ENCODE results near the gene MVB12B.

Gene MVB12B

GRCh38 chr9:126331964-126332748 lies 5.5 kb downstream of the MVB12B start:
- no peak for DNase-seq (ENCODE audit: low read depth, low spot score)
- TF ChIP-seq EZH2 (IDR thresholded peaks at IDR 0.05) (no peak), POLR2AphosphoS5 (IDR thresholded peaks at IDR 0.05; ENCODE audit: borderline replicate concordance, low read depth, low read length) (no peak), FOXP2 (optimal IDR thresholded peaks at IDR 0.05; ENCODE audit: control extremely low read depth, extremely low read length, insufficient read depth) (no peak)
- no peak overlapping the region for H3K27ac ChIP-seq
- H3K36me3 ChIP-seq (ENCODE audit: insufficient read depth, low read length), result no peaks in the 10 kb centered on the region
- no peak overlapping the region for H3K9ac ChIP-seq (ENCODE audit: insufficient read length)
- H3K4me3 ChIP-seq, result no peak overlapping the region
- H3K9me3 ChIP-seq (ENCODE audit: low read depth, low read length), result no peaks in the 10 kb centered on the region

- TF ChIP-seq POLR2AphosphoS5 (IDR thresholded peaks at IDR 0.05; ENCODE audit: borderline replicate concordance, low read depth, low read length), result no peak
- TF ChIP-seq EZH2 (IDR thresholded peaks at IDR 0.05), result no peak
- TF ChIP-seq FOXP2 (optimal IDR thresholded peaks at IDR 0.05; ENCODE audit: control extremely low read depth, extremely low read length, insufficient read depth), result no peak
- H3K36me3 ChIP-seq (ENCODE audit: insufficient read depth, low read length), result no peaks in the 10 kb centered on the region
- no peak overlapping the region for H3K27ac ChIP-seq
- no peak overlapping the region for H3K4me3 ChIP-seq
- H3K9me3 ChIP-seq (ENCODE audit: low read depth, low read length), result no peaks in the 10 kb centered on the region
- no peak overlapping the region for H3K9ac ChIP-seq (ENCODE audit: insufficient read length)
- DNase-seq (ENCODE audit: low read depth, low spot score), result no peak
Measured at GRCh38 chr9:126334721-126335621, 8.3 kb downstream of the MVB12B start.

GRCh38 chr9:126335837-126336735 lies 9.5 kb downstream of the MVB12B start:
- H3K36me3 ChIP-seq (ENCODE audit: insufficient read depth, low read length), result no peaks in the 10 kb centered on the region
- TF ChIP-seq EZH2 (IDR thresholded peaks at IDR 0.05) (no peak), FOXP2 (optimal IDR thresholded peaks at IDR 0.05; ENCODE audit: control extremely low read depth, extremely low read length, insufficient read depth) (no peak), POLR2AphosphoS5 (IDR thresholded peaks at IDR 0.05; ENCODE audit: borderline replicate concordance, low read depth, low read length) (no peak)
- H3K9me3 ChIP-seq (ENCODE audit: low read depth, low read length), result no peaks in the 10 kb centered on the region
- no peak for DNase-seq (ENCODE audit: low read depth, low spot score)
- H3K9ac ChIP-seq (ENCODE audit: insufficient read length), result no peak overlapping the region
- H3K27ac ChIP-seq, result no peak overlapping the region
- H3K4me3 ChIP-seq, result no peak overlapping the region

- Histone ChIP-seq H3K36me3 (ENCODE audit: insufficient read depth, low read length) (no peaks in the 10 kb centered on the region), H3K27ac (no peak overlapping the region), H3K9ac (ENCODE audit: insufficient read length) (no peak overlapping the region), H3K9me3 (ENCODE audit: low read depth, low read length) (no peaks in the 10 kb centered on the region), H3K4me3 (no peak overlapping the region)
- TF ChIP-seq POLR2AphosphoS5 (IDR thresholded peaks at IDR 0.05; ENCODE audit: borderline replicate concordance, low read depth, low read length), result no peak
- TF ChIP-seq FOXP2 (optimal IDR thresholded peaks at IDR 0.05; ENCODE audit: control extremely low read depth, extremely low read length, insufficient read depth), result no peak
- TF ChIP-seq EZH2 (IDR thresholded peaks at IDR 0.05), result no peak
- no peak for DNase-seq (ENCODE audit: low read depth, low spot score)
Measured at GRCh38 chr9:126336736-126337325, 10.2 kb downstream of the MVB12B start.

- no peak for TF ChIP-seq FOXP2 (optimal IDR thresholded peaks at IDR 0.05; ENCODE audit: control extremely low read depth, extremely low read length, insufficient read depth)
- TF ChIP-seq POLR2AphosphoS5 (IDR thresholded peaks at IDR 0.05; ENCODE audit: borderline replicate concordance, low read depth, low read length), result no peak
- no peak for TF ChIP-seq EZH2 (IDR thresholded peaks at IDR 0.05)
- H3K36me3 ChIP-seq (ENCODE audit: insufficient read depth, low read length), result no peaks in the 10 kb centered on the region
- H3K9me3 ChIP-seq (ENCODE audit: low read depth, low read length), result no peaks in the 10 kb centered on the region
Measured at GRCh38 chr9:126337729-126338372, 11.2 kb downstream of the MVB12B start.

GRCh38 chr9:126338945-126339344 lies 12.3 kb downstream of the MVB12B start:
- no peak for TF ChIP-seq EZH2 (IDR thresholded peaks at IDR 0.05)
- no peak for TF ChIP-seq FOXP2 (optimal IDR thresholded peaks at IDR 0.05; ENCODE audit: control extremely low read depth, extremely low read length, insufficient read depth)
- TF ChIP-seq POLR2AphosphoS5 (IDR thresholded peaks at IDR 0.05; ENCODE audit: borderline replicate concordance, low read depth, low read length), result no peak
- no peaks in the 10 kb centered on the region for H3K9me3 ChIP-seq (ENCODE audit: low read depth, low read length)
- no peaks in the 10 kb centered on the region for H3K36me3 ChIP-seq (ENCODE audit: insufficient read depth, low read length)
- no peak overlapping the region for H3K4me3 ChIP-seq
- no peak for DNase-seq (ENCODE audit: low read depth, low spot score)
- no peak overlapping the region for H3K27ac ChIP-seq
- H3K9ac ChIP-seq (ENCODE audit: insufficient read length), result no peak overlapping the region

More at GRCh38 chr9:126337729-126338372, 11.2 kb downstream of the MVB12B start:
- H3K4me3 ChIP-seq, result no peak overlapping the region
- H3K9ac ChIP-seq (ENCODE audit: insufficient read length), result no peak overlapping the region
- no peak overlapping the region for H3K27ac ChIP-seq
- no peak for DNase-seq (ENCODE audit: low read depth, low spot score)

- DNase-seq (ENCODE audit: low read depth, low spot score), result no peak
- no peak overlapping the region for H3K4me3 ChIP-seq
- H3K36me3 ChIP-seq (ENCODE audit: insufficient read depth, low read length), result no peaks in the 10 kb centered on the region
- no peak for TF ChIP-seq POLR2AphosphoS5 (IDR thresholded peaks at IDR 0.05; ENCODE audit: borderline replicate concordance, low read depth, low read length)
- no peak for TF ChIP-seq EZH2 (IDR thresholded peaks at IDR 0.05)
- no peak for TF ChIP-seq FOXP2 (optimal IDR thresholded peaks at IDR 0.05; ENCODE audit: control extremely low read depth, extremely low read length, insufficient read depth)
- H3K27ac ChIP-seq, result no peak overlapping the region
- no peak overlapping the region for H3K9ac ChIP-seq (ENCODE audit: insufficient read length)
- no peaks in the 10 kb centered on the region for H3K9me3 ChIP-seq (ENCODE audit: low read depth, low read length)
Measured at GRCh38 chr9:126341426-126341825, 14.8 kb downstream of the MVB12B start.
